ENCODE data around the gene PPM1E.

PPM1E gene

GRCh38 chr17:58980706-58981481, 225.2 kb downstream of the PPM1E start:
- in situ Hi-C loops (cut with MboI; ENCODE audit: low sequenced_read_pairs, unreplicated experiment), result no loop called here
- DNase-seq (ENCODE audit: low spot score), result no peak
- no peak for TF ChIP-seq CTCF (IDR thresholded peaks at IDR 0.05; ENCODE audit: borderline replicate concordance, control extremely low read depth, extremely low read depth, insufficient read depth, missing control alignments)

GRCh38 chr17:58982626-58983025, 227.0 kb downstream of the PPM1E start:
- in situ Hi-C loops (cut with MboI; ENCODE audit: low sequenced_read_pairs, unreplicated experiment), result no loop called here
- no peak for DNase-seq (ENCODE audit: low spot score)
- no peak for TF ChIP-seq CTCF (IDR thresholded peaks at IDR 0.05; ENCODE audit: borderline replicate concordance, control extremely low read depth, extremely low read depth, insufficient read depth, missing control alignments)

GRCh38 chr17:58985367-58985766, 229.7 kb downstream of the PPM1E start:
- DNase-seq (ENCODE audit: low spot score), result no peak
- TF ChIP-seq CTCF (IDR thresholded peaks at IDR 0.05; ENCODE audit: borderline replicate concordance, control extremely low read depth, extremely low read depth, insufficient read depth, missing control alignments), result no peak

GRCh38 chr17:58985971-58986370, 230.3 kb downstream of the PPM1E start:
- DNase-seq (ENCODE audit: low spot score), result no peak
- in situ Hi-C loops (cut with MboI; ENCODE audit: low sequenced_read_pairs, unreplicated experiment), result no loop called here
- no peak for TF ChIP-seq CTCF (IDR thresholded peaks at IDR 0.05; ENCODE audit: borderline replicate concordance, control extremely low read depth, extremely low read depth, insufficient read depth, missing control alignments)

More at GRCh38 chr17:58985367-58985766, 229.7 kb downstream of the PPM1E start:
- in situ Hi-C loops (cut with MboI; ENCODE audit: low sequenced_read_pairs, unreplicated experiment), result no loop called here

- TF ChIP-seq CTCF (IDR thresholded peaks at IDR 0.05; ENCODE audit: borderline replicate concordance, control extremely low read depth, extremely low read depth, insufficient read depth, missing control alignments), result no peak
- in situ Hi-C loops (cut with MboI; ENCODE audit: low sequenced_read_pairs, unreplicated experiment), result no loop called here
- no peak for DNase-seq (ENCODE audit: low spot score)
Observed at GRCh38 chr17:58989629-58990028, 234.0 kb downstream of the PPM1E start.

GRCh38 chr17:58991718-58992331, 236.2 kb downstream of the PPM1E start:
- TF ChIP-seq CTCF (IDR thresholded peaks at IDR 0.05; ENCODE audit: borderline replicate concordance, control extremely low read depth, extremely low read depth, insufficient read depth, missing control alignments), result no peak
- peak; percentile 41 for DNase-seq (ENCODE audit: low spot score)

More at GRCh38 chr17:58991718-58992331, 236.2 kb downstream of the PPM1E start:
- in situ Hi-C loops (cut with MboI; ENCODE audit: low sequenced_read_pairs, unreplicated experiment), result no loop called here
